H1 (cell line): Measurements from ENCODE around the gene GP2. TPM values are rescaled to one million over a fixed set of nuclear protein-coding genes. Genes with fewer than 3 reads are reported as not detected.

Source experiments
- CBX8 ChIP-seq: fragments of 300-800, 300-1000 bp; sonication (generic); IDR thresholded peaks from 2 replicates; pipeline ENCODE4 v1.7.1; 2016; ENCODE audit warnings: low read depth, low read length, borderline replicate concordance
- SAP30 ChIP-seq: fragments of 300-600 bp; sonication (generic); IDR thresholded peaks from 2 replicates; pipeline ENCODE4 v1.7.1; 2012; ENCODE audit warnings: low read length, moderate library complexity, mild to moderate bottlenecking, inconsistent platforms; ENCODE audit not compliant: insufficient read depth, insufficient replicate concordance
- SIN3A ChIP-seq, 2 experiments: IDR thresholded peaks in 1 of 2; conservative IDR thresholded peaks in 1 of 2; 2 replicates each; pipeline ENCODE4 v1.6.1; 2011 to 2012; ENCODE audit warnings: low read length in 2 of 2, improper control_type of control experiment in 1 of 2, low read depth in 1 of 2, mild to moderate bottlenecking in 1 of 2
- TEAD4 ChIP-seq: IDR thresholded peaks from 2 replicates; pipeline ENCODE4 v1.6.1; 2012; ENCODE audit warnings: low read depth, low read length, inconsistent platforms, mixed read lengths
- polyA plus RNA-seq, 7 experiments: library from polyadenylated mRNA; depleted of rRNA in 3 of 7; stranded (reverse) in 5 of 7; unstranded in 2 of 7; fragments of >200 nt in 5 of 7; fragments of 200-250 nt in 2 of 7; gene quantifications; 1 replicate in 5 of 7; 2 replicates in 1 of 7; 4 replicates in 1 of 7; pipeline versions ENCODE4 v1.2.1 to v1.2.3, GENCODE V29; 2011 to 2013; ENCODE audit warnings: missing spikeins in 2 of 7, mixed read lengths in 2 of 7
- total RNA-seq: library from RNA; stranded (reverse); fragmentation: NEBNext Ultra II Directional; extraction: Animal tissue kit (Norgen Biotek cat#: 25700); gene quantifications from 2 replicates; pipeline ENCODE4 v1.2.1, GENCODE V29; 2021

The GP2 gene
- total and polyA plus RNA-seq, 2 of the 8 experiments (the other 6 are each of a cell fraction or from before 2014, with no cell fraction given): not detected

GRCh38 chr16:20289571-20289970 is 37.7 kb downstream of the GP2 start (continued):
- TF ChIP-seq SIN3A (conservative IDR thresholded peaks at IDR 0.05 in 1 of 2, IDR thresholded peaks at IDR 0.05 in 1 of 2; ENCODE audit: low read depth in 1 of 2, low read length in 2 of 2) (no peak), CBX8 (no peak), TEAD4 (no peak), SAP30 (no peak)
- TF ChIP-seq, all 59 proteins: peak for 0
